SU-DHL-6 (cell line): Measurements from ENCODE around the gene MICAL3.

Experiments
- H2AFZ ChIP-seq: fragments of 200-600 bp; sonication (generic); 2 replicates; pipeline ENCODE4 v1.6.1; 2014; ENCODE audit warnings: low read depth, mild to moderate bottlenecking, moderate library complexity, mixed read lengths, antibody characterized with exemption, low read length; ENCODE audit not compliant: severe bottlenecking
- H3F3A ChIP-seq: fragments of 200-600 bp; shearing (Covaris generic); 2 replicates; pipeline ENCODE4 v1.6.0; 2016; ENCODE audit warnings: antibody characterized with exemption, mild to moderate bottlenecking; ENCODE audit not compliant: insufficient read depth
- H3K27ac ChIP-seq: fragments of 200-600 bp; sonication (generic); 2 replicates; pipeline ENCODE4 v1.5.1; 2016; ENCODE audit warnings: low read depth, mild to moderate bottlenecking, low read length, moderate library complexity, mixed read lengths
- H3K27me3 ChIP-seq: fragments of 200-600 bp; sonication (generic), shearing (Covaris generic); 2 replicates; pipeline ENCODE4 v1.6.0; 2014; ENCODE audit warnings: mild to moderate bottlenecking, low read length
- H3K36me3 ChIP-seq: fragments of 200-600 bp; sonication (generic); 2 replicates; pipeline ENCODE4 v1.6.1; 2014; ENCODE audit warnings: mild to moderate bottlenecking, low read length, mixed read lengths
- H3K4me2 ChIP-seq: fragments of 300-600, 200-600 bp; shearing (Covaris generic), sonication (generic); 2 replicates; pipeline ENCODE4 v1.6.0; 2014; ENCODE audit warnings: low read length, low read depth, mild to moderate bottlenecking; ENCODE audit not compliant: poor library complexity, severe bottlenecking
- H3K4me3 ChIP-seq: fragments of 200-600 bp; sonication (generic); 2 replicates; pipeline ENCODE4 v1.5.1; 2014; ENCODE audit warnings: antibody characterized with exemption, low read length, mild to moderate bottlenecking, mixed read lengths; ENCODE audit not compliant: insufficient read depth, poor library complexity, severe bottlenecking
- H3K79me2 ChIP-seq: fragments of 200-600 bp; sonication (generic); 2 replicates; pipeline ENCODE4 v1.6.1; 2014; ENCODE audit warnings: mild to moderate bottlenecking, low read length, moderate library complexity; ENCODE audit not compliant: insufficient read depth
- H3K9ac ChIP-seq: fragments of 200-600 bp; sonication (generic); 2 replicates; pipeline ENCODE4 v1.7.0; 2014; ENCODE audit warnings: mild to moderate bottlenecking, low read length
- H3K9me2 ChIP-seq: fragments of 200-600 bp; sonication (generic); replicated peaks from 2 replicates; pipeline ENCODE4 v1.6.1; 2014; ENCODE audit warnings: low read length; ENCODE audit not compliant: insufficient read depth
- H3K9me3 ChIP-seq: fragments of 200-600 bp; sonication (generic); 2 replicates; pipeline ENCODE4 v1.6.1; 2014; ENCODE audit warnings: low read length, mixed read lengths; ENCODE audit not compliant: insufficient read depth
- H4K20me1 ChIP-seq: fragments of 200-600 bp; sonication (generic); 2 replicates; pipeline ENCODE4 v1.6.1; 2014; ENCODE audit warnings: low read depth, mild to moderate bottlenecking, antibody characterized with exemption, low read length, moderate library complexity, mixed read lengths
- EZH2phosphoT487 ChIP-seq: fragments of 200-600 bp; sonication (generic), shearing (Covaris generic); conservative IDR thresholded peaks from 2 replicates; pipeline ENCODE4 v1.6.1; 2018; ENCODE audit warnings: mild to moderate bottlenecking, antibody characterized with exemption, low read length, moderate library complexity, mixed read lengths
- TF ChIP-seq, protein P1 (sequence below): fragments of 200-600 bp; sonication (generic); IDR thresholded peaks from one replicate; pipeline ENCODE4 v1.5.1; 2017; ENCODE audit warnings: antibody characterized with exemption, mild to moderate bottlenecking, low read length, moderate library complexity; ENCODE audit not compliant: insufficient read depth, poor library complexity, severe bottlenecking

Gene MICAL3

DNA sequence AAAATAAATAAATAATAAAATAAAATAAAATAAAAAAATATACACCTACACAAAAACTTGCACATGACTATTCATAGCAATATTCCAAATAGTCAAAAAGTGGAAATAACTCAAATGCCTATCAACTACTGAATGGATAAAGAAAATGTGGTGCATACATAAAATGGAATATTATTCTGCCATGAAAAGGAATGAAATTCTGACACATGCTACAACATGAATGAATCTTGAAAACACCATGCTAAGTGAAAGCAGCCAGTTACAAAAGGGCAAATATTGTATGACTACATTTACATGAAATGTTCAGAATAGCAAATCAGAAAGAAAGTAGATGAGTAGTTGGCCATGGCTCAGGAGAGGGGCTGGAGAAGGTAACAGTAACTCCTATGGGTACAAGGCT lies 46.3 kb downstream of the MICAL3 start:
- H3K79me2 ChIP-seq = peaks cover 86% of the 10 kb centered on the region
- H3K9ac ChIP-seq = no peak overlapping the region
- H3K4me2 ChIP-seq = no peak overlapping the region
- no peaks in the 10 kb centered on the region for H4K20me1 ChIP-seq
- H3K36me3 ChIP-seq = no peaks in the 10 kb centered on the region
- TF ChIP-seq EZH2phosphoT487 = no peak
- TF ChIP-seq, protein P1, sequence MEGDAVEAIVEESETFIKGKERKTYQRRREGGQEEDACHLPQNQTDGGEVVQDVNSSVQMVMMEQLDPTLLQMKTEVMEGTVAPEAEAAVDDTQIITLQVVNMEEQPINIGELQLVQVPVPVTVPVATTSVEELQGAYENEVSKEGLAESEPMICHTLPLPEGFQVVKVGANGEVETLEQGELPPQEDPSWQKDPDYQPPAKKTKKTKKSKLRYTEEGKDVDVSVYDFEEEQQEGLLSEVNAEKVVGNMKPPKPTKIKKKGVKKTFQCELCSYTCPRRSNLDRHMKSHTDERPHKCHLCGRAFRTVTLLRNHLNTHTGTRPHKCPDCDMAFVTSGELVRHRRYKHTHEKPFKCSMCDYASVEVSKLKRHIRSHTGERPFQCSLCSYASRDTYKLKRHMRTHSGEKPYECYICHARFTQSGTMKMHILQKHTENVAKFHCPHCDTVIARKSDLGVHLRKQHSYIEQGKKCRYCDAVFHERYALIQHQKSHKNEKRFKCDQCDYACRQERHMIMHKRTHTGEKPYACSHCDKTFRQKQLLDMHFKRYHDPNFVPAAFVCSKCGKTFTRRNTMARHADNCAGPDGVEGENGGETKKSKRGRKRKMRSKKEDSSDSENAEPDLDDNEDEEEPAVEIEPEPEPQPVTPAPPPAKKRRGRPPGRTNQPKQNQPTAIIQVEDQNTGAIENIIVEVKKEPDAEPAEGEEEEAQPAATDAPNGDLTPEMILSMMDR = no peak
- H3K4me3 ChIP-seq = no peak overlapping the region
- H3K9me2 ChIP-seq = no peaks in the 10 kb centered on the region
- no peak overlapping the region for H3K27ac ChIP-seq
- H3F3A ChIP-seq = no peaks in the 10 kb centered on the region
- no peaks in the 10 kb centered on the region for H3K27me3 ChIP-seq
- H3K9me3 ChIP-seq = no peaks in the 10 kb centered on the region
- no peak overlapping the region for H2AFZ ChIP-seq

DNA sequence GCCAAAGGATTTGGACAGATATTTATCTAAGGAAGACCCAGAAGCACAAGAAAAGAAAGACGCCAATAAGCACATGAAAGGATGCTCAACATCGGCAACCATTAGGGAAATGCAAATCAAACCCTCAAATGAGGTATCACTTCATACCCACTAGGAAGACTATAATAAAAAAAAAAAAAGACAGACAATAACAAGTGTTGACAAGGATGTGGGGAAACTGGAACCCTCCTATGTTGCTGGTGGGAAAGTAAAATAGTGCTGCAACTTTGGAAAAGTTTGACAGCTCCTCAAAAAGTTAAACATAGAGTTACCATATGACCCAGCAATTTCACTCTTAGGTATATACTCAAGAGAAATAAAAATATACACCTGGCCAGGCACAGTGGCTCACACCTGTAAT lies 47.0 kb downstream of the MICAL3 start:
- TF ChIP-seq, protein P1 = no peak
- no peak for TF ChIP-seq EZH2phosphoT487
- Histone ChIP-seq H3K79me2 (peaks cover 86% of the 10 kb centered on the region), H3K9me3 (no peaks in the 10 kb centered on the region), H3K27me3 (no peaks in the 10 kb centered on the region), H3F3A (no peaks in the 10 kb centered on the region), H3K9ac (no peak overlapping the region), H3K4me3 (no peak overlapping the region), H2AFZ (no peak overlapping the region), H4K20me1 (no peaks in the 10 kb centered on the region), H3K4me2 (no peak overlapping the region), H3K9me2 (no peaks in the 10 kb centered on the region), H3K27ac (no peak overlapping the region), H3K36me3 (no peaks in the 10 kb centered on the region)

DNA sequence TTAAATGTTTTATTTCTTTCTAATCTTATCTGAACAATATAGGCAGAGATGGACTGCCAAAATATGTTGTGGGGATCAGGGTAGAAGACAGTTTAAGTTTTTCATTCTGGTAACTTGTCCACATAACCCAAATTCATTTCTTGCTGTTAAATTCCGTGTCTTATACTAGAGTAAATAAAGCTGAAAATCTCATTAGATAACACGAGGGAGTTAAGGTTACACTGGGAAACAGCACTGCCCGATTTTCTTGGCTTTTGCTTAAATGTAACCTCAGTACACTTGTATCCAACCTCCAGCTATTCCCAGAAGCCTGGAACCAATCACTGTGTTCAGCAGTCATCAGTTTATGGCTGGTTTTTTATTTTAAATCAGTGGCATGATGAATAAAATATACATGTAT lies 48.2 kb downstream of the MICAL3 start:
- Histone ChIP-seq H3K4me3 (no peak overlapping the region), H2AFZ (no peak overlapping the region), H3K36me3 (no peaks in the 10 kb centered on the region), H3K79me2 (peaks cover 83% of the 10 kb centered on the region), H3K4me2 (no peak overlapping the region), H3K27ac (no peak overlapping the region), H3F3A (no peaks in the 10 kb centered on the region), H3K9ac (no peak overlapping the region), H3K9me3 (no peaks in the 10 kb centered on the region), H3K9me2 (no peaks in the 10 kb centered on the region), H4K20me1 (no peaks in the 10 kb centered on the region), H3K27me3 (no peaks in the 10 kb centered on the region)
- TF ChIP-seq EZH2phosphoT487 = no peak
- TF ChIP-seq, protein P1 = no peak
